ENCODE results near the gene CTNNA3.

Gene CTNNA3

GRCh38 chr10:66625709-66626590, 1070.0 kb downstream of the CTNNA3 start:
- DNase-seq, result no peak

- no peak for DNase-seq
These were observed 1073.9 kb downstream of the CTNNA3 start for GRCh38 chr10:66622050-66622449.

GRCh38 chr10:66604195-66604594, 1091.8 kb downstream of the CTNNA3 start:
- DNase-seq, result no peak

GRCh38 chr10:66591865-66592264, 1104.1 kb downstream of the CTNNA3 start:
- no peak for DNase-seq

GRCh38 chr10:66587680-66588050, 1108.3 kb downstream of the CTNNA3 start:
- no peak for DNase-seq

GRCh38 chr10:66586897-66587679, 1108.9 kb downstream of the CTNNA3 start:
- DNase-seq, result no peak

GRCh38 chr10:66586073-66586472, 1109.9 kb downstream of the CTNNA3 start:
- no peak for DNase-seq

- DNase-seq, result no peak
These were observed 1120.6 kb downstream of the CTNNA3 start for GRCh38 chr10:66575251-66575855.

GRCh38 chr10:66572700-66573099, 1123.3 kb downstream of the CTNNA3 start:
- no peak for DNase-seq

- DNase-seq, result no peak
These were observed 1130.0 kb downstream of the CTNNA3 start for GRCh38 chr10:66565999-66566398.

- no peak for DNase-seq
These were observed 1131.7 kb downstream of the CTNNA3 start for GRCh38 chr10:66564287-66564686.

GRCh38 chr10:66555061-66555460, 1140.9 kb downstream of the CTNNA3 start:
- no peak for DNase-seq

- no peak for DNase-seq
These were observed 1143.7 kb downstream of the CTNNA3 start for GRCh38 chr10:66552331-66552730.

- DNase-seq, result no peak
These were observed 1145.6 kb downstream of the CTNNA3 start for GRCh38 chr10:66550351-66550750.

GRCh38 chr10:66538908-66539307, 1157.1 kb downstream of the CTNNA3 start:
- DNase-seq, result no peak

- DNase-seq, result no peak
These were observed 1157.6 kb downstream of the CTNNA3 start for GRCh38 chr10:66538371-66538770.

GRCh38 chr10:66537186-66537585, 1158.8 kb downstream of the CTNNA3 start:
- no peak for DNase-seq

- no peak for DNase-seq
These were observed 1160.6 kb downstream of the CTNNA3 start for GRCh38 chr10:66535439-66535838.

GRCh38 chr10:66534866-66535265, 1161.1 kb downstream of the CTNNA3 start:
- no peak for DNase-seq

GRCh38 chr10:66521506-66521905, 1174.5 kb downstream of the CTNNA3 start:
- no peak for DNase-seq

- no peak for DNase-seq
These were observed 1176.4 kb downstream of the CTNNA3 start for GRCh38 chr10:66519616-66520015.

- no peak for DNase-seq
These were observed 1181.3 kb downstream of the CTNNA3 start for GRCh38 chr10:66514666-66515065.

GRCh38 chr10:66513504-66513903, 1182.5 kb downstream of the CTNNA3 start:
- DNase-seq, result no peak

Measured in activated CD4-positive, CD25-positive, alpha-beta regulatory T cell treated with anti-CD3 and anti-CD28 coated beads, Interleukin-2, amount 50 U/mL, for 72 hours (primary cell).